ENCODE data around the gene ACAD11.

GRCh38 chr3:132537297-132537696, 122.3 kb downstream of the ACAD11 start:
- TF ChIP-seq CTCF (IDR thresholded peaks at IDR 0.05) (no peak), EZH2phosphoT487 (IDR thresholded peaks at IDR 0.05) (no peak)
